Fibroblast of lung (primary cell): ENCODE results near the gene STXBP6.

Experiments used
- CTCF ChIP-seq, 2 donors: IDR thresholded peaks in 1 of 2; conservative IDR thresholded peaks in 1 of 2; 1 replicate in 1 of 2; 2 replicates in 1 of 2; pipeline ENCODE4 v1.5.1; 2011 to 2012; ENCODE audit warnings: low read length in 2 of 2, control low read depth in 1 of 2, inconsistent platforms in 1 of 2, low read depth in 1 of 2, mild to moderate bottlenecking in 1 of 2
- EZH2 ChIP-seq: IDR thresholded peaks from 2 replicates; pipeline ENCODE4 v1.5.1; 2012; ENCODE audit warnings: low read length, control low read depth, mild to moderate bottlenecking; ENCODE audit errors: missing control alignments

GRCh38 chr14:24829862-24830261 is 220.1 kb downstream of the STXBP6 start:
- no peak for TF ChIP-seq CTCF (conservative IDR thresholded peaks at IDR 0.05 in 1 of 2, IDR thresholded peaks at IDR 0.05 in 1 of 2; ENCODE audit: low read depth in 1 of 2, low read length in 2 of 2)
- TF ChIP-seq EZH2, result no peak
